RWPE1 (cell line): ENCODE measurements around the gene CDKL4.

Experiments used
- CTCF ChIA-PET: fragments of 350-600 bp; sonication (Branson Sonifier 250); formaldehyde crosslinking; extraction: SDS; loops from one replicate; lab custom pipeline; 2021; lab: Yijun Ruan, JAX
- POLR2A ChIA-PET: fragments of 400-600 bp; formaldehyde crosslinking; extraction: SDS; loops from one replicate; lab custom pipeline; 2020; ENCODE audit warnings: antibody characterized with exemption; ENCODE audit not compliant: low non-redundant PET; lab: Yijun Ruan, JAX
- DNase-seq: peaks from one replicate; pipeline ENCODE4 v3.0.0; 2012; ENCODE audit warnings: low spot score
- H3K27ac ChIP-seq: fragments of 450-650 bp; 2 replicates; pipeline ENCODE4 v1.5.1; 2017
- TF ChIP-seq, protein P1 (sequence below): fragments of 450-650 bp; conservative IDR thresholded peaks from 2 replicates; pipeline ENCODE4 v1.5.1; 2017; ENCODE audit warnings: low read depth, mild to moderate bottlenecking

The CDKL4 gene

DNA sequence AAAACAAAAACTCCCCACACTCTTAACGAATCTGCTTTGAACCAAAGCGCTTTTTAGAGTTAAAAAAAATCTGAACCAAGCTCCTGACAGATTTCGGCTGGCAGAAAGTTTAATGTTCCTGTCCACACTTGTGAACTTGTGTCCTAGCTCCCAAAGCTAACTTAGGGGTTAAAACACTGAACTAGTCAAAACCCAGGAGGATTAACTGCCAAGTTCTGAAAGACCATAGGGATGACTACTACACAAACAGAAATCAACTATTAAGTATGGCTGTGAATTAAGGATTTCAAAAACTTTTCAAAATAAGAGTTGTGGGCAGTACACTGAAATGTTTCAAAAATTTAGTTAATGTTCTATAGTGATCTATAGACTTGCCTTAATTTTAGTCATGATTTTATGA, 26.2 kb upstream of the CDKL4 start:
- POLR2A ChIA-PET = no interaction called here
- no peak for DNase-seq
- TF ChIP-seq, protein P1, sequence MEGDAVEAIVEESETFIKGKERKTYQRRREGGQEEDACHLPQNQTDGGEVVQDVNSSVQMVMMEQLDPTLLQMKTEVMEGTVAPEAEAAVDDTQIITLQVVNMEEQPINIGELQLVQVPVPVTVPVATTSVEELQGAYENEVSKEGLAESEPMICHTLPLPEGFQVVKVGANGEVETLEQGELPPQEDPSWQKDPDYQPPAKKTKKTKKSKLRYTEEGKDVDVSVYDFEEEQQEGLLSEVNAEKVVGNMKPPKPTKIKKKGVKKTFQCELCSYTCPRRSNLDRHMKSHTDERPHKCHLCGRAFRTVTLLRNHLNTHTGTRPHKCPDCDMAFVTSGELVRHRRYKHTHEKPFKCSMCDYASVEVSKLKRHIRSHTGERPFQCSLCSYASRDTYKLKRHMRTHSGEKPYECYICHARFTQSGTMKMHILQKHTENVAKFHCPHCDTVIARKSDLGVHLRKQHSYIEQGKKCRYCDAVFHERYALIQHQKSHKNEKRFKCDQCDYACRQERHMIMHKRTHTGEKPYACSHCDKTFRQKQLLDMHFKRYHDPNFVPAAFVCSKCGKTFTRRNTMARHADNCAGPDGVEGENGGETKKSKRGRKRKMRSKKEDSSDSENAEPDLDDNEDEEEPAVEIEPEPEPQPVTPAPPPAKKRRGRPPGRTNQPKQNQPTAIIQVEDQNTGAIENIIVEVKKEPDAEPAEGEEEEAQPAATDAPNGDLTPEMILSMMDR = no peak
- H3K27ac ChIP-seq = no peak overlapping the region
- CTCF ChIA-PET = interaction anchor here (0.5 to 0.6 kb wide), 2 partner anchors 17 to 435 kb away, joined by 3 to 5 read pairs; no protein-coding TSS in a partner anchor

DNA sequence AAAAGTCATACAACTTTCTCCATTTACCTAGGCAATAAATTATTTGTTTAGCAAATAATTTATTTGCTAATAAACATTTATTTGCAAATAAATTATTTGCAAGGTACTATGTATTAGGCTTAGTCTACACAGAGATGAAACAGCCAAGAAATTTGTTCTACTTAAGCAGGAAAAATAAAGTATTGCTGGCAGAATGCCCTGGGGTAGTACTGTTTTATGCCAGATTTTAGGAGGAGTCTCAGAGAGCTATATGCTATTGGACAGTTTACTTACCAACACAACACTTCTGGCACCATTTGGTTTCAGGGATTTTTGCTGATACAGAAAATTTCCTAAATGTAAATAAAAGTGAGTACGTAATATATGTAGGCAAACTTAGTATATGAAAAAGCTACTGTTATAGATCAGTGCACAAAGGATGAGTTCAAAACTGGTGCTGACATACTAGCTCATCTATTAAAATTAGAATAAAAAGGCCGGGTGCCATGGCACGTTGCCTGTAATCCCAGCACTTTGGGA, 23.2 kb upstream of the CDKL4 start:
- POLR2A ChIA-PET = no interaction called here

DNA sequence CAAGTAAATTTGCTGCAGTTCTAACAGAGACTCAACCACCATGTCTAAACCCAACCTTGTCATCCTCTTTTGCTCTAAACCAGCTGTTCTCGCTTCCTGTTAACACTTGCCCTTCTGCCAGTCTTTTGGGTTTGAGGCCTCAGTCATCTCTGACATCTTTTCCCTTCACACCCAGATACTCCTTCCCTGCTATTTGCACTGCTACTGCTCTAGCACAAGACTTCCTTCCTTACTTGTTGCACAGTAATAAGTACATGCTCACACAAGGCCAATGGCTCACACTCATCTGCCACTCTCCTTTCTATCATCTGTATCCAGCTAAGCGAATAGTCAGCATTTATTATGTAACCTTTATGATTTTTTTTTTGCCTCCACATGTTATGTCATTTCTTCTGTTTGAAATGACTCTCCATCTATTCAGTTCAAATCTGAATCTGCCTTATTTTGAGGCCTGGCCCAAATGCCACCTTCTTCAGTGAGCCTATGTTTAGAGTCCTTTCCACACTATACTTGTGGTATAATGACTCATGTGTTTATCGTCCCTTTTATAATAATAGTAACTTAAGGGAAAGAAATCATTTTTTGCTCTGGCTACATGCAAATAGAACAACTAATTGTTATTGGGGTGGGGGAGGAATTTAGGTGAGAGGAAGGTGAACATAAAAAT, 22.5 kb upstream of the CDKL4 start:
- H3K27ac ChIP-seq = no peak overlapping the region
- POLR2A ChIA-PET = no interaction called here
- DNase-seq = no peak
- CTCF ChIA-PET = interaction anchor here (0.6 kb wide), 1 partner anchor 237 kb away, joined by 3 read pairs; no protein-coding TSS in a partner anchor
- TF ChIP-seq, protein P1 = no peak

More for the DNA sequence above, 23.2 kb upstream of the CDKL4 start:
- no peak overlapping the region for H3K27ac ChIP-seq
- DNase-seq = no peak
- CTCF ChIA-PET = no interaction called here
- TF ChIP-seq, protein P1 = no peak

DNA sequence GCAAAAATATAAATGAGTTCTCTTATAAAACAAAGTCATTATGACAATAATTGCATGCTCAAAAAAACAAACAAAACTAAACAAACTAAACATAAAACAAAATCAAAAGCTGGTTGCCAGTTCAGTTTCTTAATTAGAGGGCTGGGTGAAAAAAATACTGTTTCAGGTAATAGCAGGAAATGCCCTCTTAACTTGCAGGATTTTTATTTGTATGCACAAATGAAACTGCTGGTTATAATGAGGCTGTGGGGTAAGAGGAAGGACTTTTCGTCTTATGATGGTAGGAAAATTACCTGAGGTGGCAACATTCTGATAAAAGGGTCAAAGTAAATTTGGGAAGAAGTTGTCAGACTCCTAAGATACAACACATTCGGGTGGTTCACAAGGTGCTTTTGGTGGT, 21.5 kb upstream of the CDKL4 start:
- no peak for DNase-seq
- POLR2A ChIA-PET = no interaction called here
- H3K27ac ChIP-seq = no peak overlapping the region
- TF ChIP-seq, protein P1 = no peak
- CTCF ChIA-PET = no interaction called here

DNA sequence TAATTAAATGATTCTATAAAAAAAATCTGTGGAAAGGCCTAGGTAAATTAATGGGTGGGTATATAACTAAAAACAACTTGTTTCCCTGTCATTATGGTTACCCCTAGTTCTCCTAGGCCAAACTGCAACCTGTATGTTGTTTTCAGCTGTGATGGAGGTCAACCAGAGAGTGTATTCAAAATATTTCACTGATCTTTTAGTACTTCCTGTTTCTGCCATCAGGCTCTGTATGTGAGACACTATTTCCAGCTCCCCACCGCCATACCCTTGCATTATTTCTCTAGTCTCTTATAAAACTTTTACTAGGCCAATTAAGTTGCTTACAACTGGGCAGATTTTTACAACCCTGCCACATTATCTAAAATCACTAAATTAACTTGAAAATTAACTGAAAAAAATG, 21.0 kb upstream of the CDKL4 start:
- no peak for DNase-seq
- ChIA-PET CTCF (no interaction called here), POLR2A (no interaction called here)
- H3K27ac ChIP-seq = no peak overlapping the region
- TF ChIP-seq, protein P1 = no peak

DNA sequence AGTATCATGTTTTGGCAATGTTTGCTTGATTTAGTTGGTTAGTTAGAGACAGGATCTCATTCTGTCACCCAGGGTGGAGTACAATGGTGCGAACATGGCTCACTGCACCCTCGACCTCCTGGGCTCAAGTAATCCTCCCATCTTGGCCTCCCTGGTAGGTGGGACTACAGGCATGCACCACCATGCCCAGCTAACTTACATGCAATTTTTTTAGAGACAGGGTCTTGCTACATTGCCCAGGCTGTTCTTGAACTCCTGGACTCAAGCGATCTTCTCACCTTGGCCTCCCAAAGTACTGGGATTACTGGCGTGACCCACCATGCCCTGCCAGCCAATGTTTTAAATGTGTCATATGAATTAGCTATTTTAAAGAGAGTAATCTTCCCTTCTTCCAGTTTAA, 16.3 kb upstream of the CDKL4 start:
- no peak overlapping the region for H3K27ac ChIP-seq
- TF ChIP-seq, protein P1 = no peak
- CTCF ChIA-PET = no interaction called here
- POLR2A ChIA-PET = no interaction called here
- DNase-seq = no peak
